HepG2 (cell line): ENCODE results near the gene PXYLP1. TPM values are rescaled to one million over a fixed set of nuclear protein-coding genes. Genes with fewer than 3 reads are reported as not detected.

ENCODE experiments used
- ADNP ChIP-seq: sonication (generic); formaldehyde crosslinking; IDR thresholded peaks from 2 replicates; pipeline ENCODE4 v1.4.0; 2020; ENCODE audit warnings: missing genetic modification reagents
- ARHGAP35 ChIP-seq: sonication (generic); formaldehyde crosslinking; IDR thresholded peaks from 2 replicates; pipeline ENCODE4 v1.9.0; 2022; ENCODE audit warnings: mild to moderate bottlenecking, inconsistent platforms, moderate library complexity, missing genetic modification reagents, borderline replicate concordance
- CBX1 ChIP-seq: IDR thresholded peaks from one replicate; pipeline ENCODE4 v1.6.1; 2016; ENCODE audit warnings: antibody characterized with exemption, low read depth
- CREB1 ChIP-seq, 2 experiments: fragments of 450-650 bp in 1 of 2; IDR thresholded peaks; 2 replicates each; pipeline ENCODE4 v1.6.1; 2016 to 2017; ENCODE audit warnings: control low read depth in 1 of 2, mild to moderate bottlenecking in 1 of 2, missing compliant biosample characterization in 1 of 2, missing genetic modification characterization in 1 of 2
- ETS1 ChIP-seq: sonication (generic); formaldehyde crosslinking; IDR thresholded peaks from 2 replicates; pipeline ENCODE4 v1.4.0; 2020; ENCODE audit warnings: missing genetic modification reagents
- JUND ChIP-seq: sonication (generic); formaldehyde crosslinking; IDR thresholded peaks from 2 replicates; pipeline ENCODE4 v1.8.0; 2022; ENCODE audit warnings: mild to moderate bottlenecking, missing genetic modification reagents
- KAT7 ChIP-seq: IDR thresholded peaks from 2 replicates; pipeline ENCODE4 v1.6.1; 2018; ENCODE audit warnings: borderline replicate concordance, missing compliant biosample characterization
- MBNL3 ChIP-seq: fragments of 250-450 bp; sonication (Bioruptor Pico); conservative IDR thresholded peaks from 2 replicates; pipeline ENCODE4 v1.8.0; 2022; ENCODE audit warnings: mild to moderate bottlenecking, inconsistent platforms
- MIER3 ChIP-seq: IDR thresholded peaks from 2 replicates; pipeline ENCODE4 v1.6.1; 2016; ENCODE audit warnings: missing compliant biosample characterization, borderline replicate concordance
- PRDM15 ChIP-seq: sonication (generic); formaldehyde crosslinking; IDR thresholded peaks from 2 replicates; pipeline ENCODE4 v1.4.0; 2020; ENCODE audit warnings: missing genetic modification reagents
- RORA ChIP-seq: sonication (generic); formaldehyde crosslinking; IDR thresholded peaks from 2 replicates; pipeline ENCODE4 v1.5.0; 2020; ENCODE audit warnings: mild to moderate bottlenecking, missing genetic modification reagents, moderate library complexity
- SALL2 ChIP-seq: sonication (generic); formaldehyde crosslinking; IDR thresholded peaks from 2 replicates; pipeline ENCODE4 v1.8.1; 2023; ENCODE audit warnings: mild to moderate bottlenecking, missing genetic modification reagents, inconsistent platforms
- TFAP4 ChIP-seq: sonication (generic); IDR thresholded peaks from 2 replicates; pipeline ENCODE4 v1.6.1; 2016; ENCODE audit warnings: low read depth, borderline replicate concordance
- TGIF2 ChIP-seq: IDR thresholded peaks from 2 replicates; pipeline ENCODE4 v1.6.1; 2016; ENCODE audit warnings: control low read depth, missing compliant biosample characterization
- ZNF101 ChIP-seq: sonication (generic); formaldehyde crosslinking; IDR thresholded peaks from 2 replicates; pipeline ENCODE4 v1.4.0; 2020; ENCODE audit warnings: mild to moderate bottlenecking, low read depth, missing genetic modification reagents, borderline replicate concordance
- ZNF446 ChIP-seq: sonication (generic); formaldehyde crosslinking; IDR thresholded peaks from 2 replicates; pipeline ENCODE4 v1.5.0; 2020; ENCODE audit warnings: mild to moderate bottlenecking, missing genetic modification reagents
- polyA plus RNA-seq, 8 experiments: library from polyadenylated mRNA; depleted of rRNA in 3 of 8; stranded (reverse) in 7 of 8; unstranded in 1 of 8; fragments of >200 nt; fragmentation: Illumina TruSeq in 4 of 8; extraction: Trizol in 4 of 8; gene quantifications; 2 replicates each; pipeline versions ENCODE4 v1.2.1 to v1.2.3, GENCODE V29; 2011 to 2016; ENCODE audit warnings: low read depth in 4 of 8, missing spikeins in 1 of 8, mixed read lengths in 1 of 8; ENCODE audit not compliant: insufficient read depth in 1 of 8
- total RNA-seq, 5 experiments: library from RNA; depleted of rRNA; stranded (reverse); fragments of >200 nt; fragmentation: Illumina TruSeq; extraction: Trizol; gene quantifications; 2 replicates each; pipeline ENCODE4 v1.2.3, GENCODE V29; 2016; ENCODE audit warnings: low read depth in 1 of 5
- TF ChIP-seq, protein P1 (sequence below): sonication (generic); formaldehyde crosslinking; IDR thresholded peaks from 2 replicates; pipeline ENCODE4 v1.5.0; 2020; ENCODE audit warnings: mild to moderate bottlenecking, low read depth, missing genetic modification reagents, borderline replicate concordance

The PXYLP1 gene
- total and polyA plus RNA-seq, 2 of the 13 experiments (the other 11 are each of a cell fraction or from before 2014, with no cell fraction given) = 4.9 to 8.1 TPM

DNA sequence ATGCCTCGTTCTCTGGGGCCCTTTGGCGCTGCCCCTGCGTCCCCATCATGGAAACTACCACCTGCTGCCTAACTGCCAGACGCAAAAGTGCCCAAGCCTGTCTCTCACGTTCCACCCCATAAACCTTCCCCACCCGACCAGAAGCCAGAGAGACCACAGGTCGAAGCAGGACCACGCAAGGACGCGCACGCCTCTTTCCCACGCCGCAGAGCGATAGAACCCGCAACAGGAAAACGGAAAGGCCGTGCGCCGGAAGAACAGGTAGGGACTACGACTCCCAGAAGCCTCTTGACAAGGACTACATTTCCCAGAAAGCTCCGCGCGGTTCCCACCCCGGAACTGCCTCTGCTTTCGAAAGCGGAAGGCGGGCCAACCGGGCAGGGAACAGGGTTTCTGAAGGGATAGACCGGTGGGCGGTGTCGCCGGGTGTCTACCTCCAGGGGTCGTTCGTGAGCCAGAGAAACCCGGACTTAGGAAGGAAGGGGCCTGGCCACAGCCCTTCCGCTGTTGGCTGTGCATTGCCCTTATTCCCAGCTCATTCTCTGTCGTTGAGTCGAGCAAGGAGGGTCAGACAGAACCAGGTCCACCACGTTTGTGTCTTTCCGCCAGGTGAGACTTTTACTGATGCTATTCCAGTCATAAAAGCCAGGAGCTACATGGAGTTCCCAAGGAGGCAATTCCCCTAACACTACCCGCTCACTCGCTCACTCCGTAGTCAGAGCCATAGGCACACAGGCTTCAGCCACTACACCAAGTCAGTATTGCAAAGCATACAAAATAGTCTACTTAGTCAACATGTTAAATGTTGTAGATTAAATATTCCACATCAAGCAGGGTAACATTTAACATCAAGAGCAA is 80.1 kb downstream of the PXYLP1 start (continued):
- TF ChIP-seq ARHGAP35 (CRISPR knock-in tag) (no peak), ZNF101 (CRISPR knock-in tag) (no peak), CREB1 (IDR thresholded peaks at IDR 0.05) (0 out of 2 replicates have a peak, but pooled peaks have one; percentile 51), CREB1 (CRISPR knock-in tag; IDR thresholded peaks at IDR 0.05) (peak; percentile 93), KAT7 (CRISPR knock-in tag) (no peak), MBNL3 (CRISPR knock-in tag) (no peak), SALL2 (CRISPR knock-in tag) (peak; percentile 92), ADNP (CRISPR knock-in tag) (0 out of 2 replicates have a peak, but pooled peaks have one; percentile 49), ZNF446 (CRISPR knock-in tag) (no peak), RORA (CRISPR knock-in tag) (no peak), ETS1 (no peak), MIER3 (CRISPR knock-in tag) (peak; percentile 84; the same call in 1 of the 2 replicates), TGIF2 (CRISPR knock-in tag) (peak; percentile 90), CBX1 (no peak), TFAP4 (peak; percentile 53), JUND (CRISPR knock-in tag) (peak; percentile 52; the same call in 1 of the 2 replicates), PRDM15 (CRISPR knock-in tag) (0 out of 2 replicates have a peak, but pooled peaks have one; percentile 38)
- TF ChIP-seq, protein P1, sequence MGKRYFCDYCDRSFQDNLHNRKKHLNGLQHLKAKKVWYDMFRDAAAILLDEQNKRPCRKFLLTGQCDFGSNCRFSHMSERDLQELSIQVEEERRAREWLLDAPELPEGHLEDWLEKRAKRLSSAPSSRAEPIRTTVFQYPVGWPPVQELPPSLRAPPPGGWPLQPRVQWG = no peak
